CD4-positive, alpha-beta T cell treated with Interleukin-4 for 1 hour (primary cell): ENCODE results near the gene CLOCK.
"Not testable (repeated sequence)": the region's sequence is repeated elsewhere in the genome, so short reads cannot be mapped to it uniquely, and the experiment has no call there.

Experiments used
- DNase-seq, 2 donors: peaks; one replicate each; pipeline ENCODE4 v3.0.0-alpha.2; 2020 to 2022

Gene CLOCK, protein sequence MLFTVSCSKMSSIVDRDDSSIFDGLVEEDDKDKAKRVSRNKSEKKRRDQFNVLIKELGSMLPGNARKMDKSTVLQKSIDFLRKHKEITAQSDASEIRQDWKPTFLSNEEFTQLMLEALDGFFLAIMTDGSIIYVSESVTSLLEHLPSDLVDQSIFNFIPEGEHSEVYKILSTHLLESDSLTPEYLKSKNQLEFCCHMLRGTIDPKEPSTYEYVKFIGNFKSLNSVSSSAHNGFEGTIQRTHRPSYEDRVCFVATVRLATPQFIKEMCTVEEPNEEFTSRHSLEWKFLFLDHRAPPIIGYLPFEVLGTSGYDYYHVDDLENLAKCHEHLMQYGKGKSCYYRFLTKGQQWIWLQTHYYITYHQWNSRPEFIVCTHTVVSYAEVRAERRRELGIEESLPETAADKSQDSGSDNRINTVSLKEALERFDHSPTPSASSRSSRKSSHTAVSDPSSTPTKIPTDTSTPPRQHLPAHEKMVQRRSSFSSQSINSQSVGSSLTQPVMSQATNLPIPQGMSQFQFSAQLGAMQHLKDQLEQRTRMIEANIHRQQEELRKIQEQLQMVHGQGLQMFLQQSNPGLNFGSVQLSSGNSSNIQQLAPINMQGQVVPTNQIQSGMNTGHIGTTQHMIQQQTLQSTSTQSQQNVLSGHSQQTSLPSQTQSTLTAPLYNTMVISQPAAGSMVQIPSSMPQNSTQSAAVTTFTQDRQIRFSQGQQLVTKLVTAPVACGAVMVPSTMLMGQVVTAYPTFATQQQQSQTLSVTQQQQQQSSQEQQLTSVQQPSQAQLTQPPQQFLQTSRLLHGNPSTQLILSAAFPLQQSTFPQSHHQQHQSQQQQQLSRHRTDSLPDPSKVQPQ

DNA sequence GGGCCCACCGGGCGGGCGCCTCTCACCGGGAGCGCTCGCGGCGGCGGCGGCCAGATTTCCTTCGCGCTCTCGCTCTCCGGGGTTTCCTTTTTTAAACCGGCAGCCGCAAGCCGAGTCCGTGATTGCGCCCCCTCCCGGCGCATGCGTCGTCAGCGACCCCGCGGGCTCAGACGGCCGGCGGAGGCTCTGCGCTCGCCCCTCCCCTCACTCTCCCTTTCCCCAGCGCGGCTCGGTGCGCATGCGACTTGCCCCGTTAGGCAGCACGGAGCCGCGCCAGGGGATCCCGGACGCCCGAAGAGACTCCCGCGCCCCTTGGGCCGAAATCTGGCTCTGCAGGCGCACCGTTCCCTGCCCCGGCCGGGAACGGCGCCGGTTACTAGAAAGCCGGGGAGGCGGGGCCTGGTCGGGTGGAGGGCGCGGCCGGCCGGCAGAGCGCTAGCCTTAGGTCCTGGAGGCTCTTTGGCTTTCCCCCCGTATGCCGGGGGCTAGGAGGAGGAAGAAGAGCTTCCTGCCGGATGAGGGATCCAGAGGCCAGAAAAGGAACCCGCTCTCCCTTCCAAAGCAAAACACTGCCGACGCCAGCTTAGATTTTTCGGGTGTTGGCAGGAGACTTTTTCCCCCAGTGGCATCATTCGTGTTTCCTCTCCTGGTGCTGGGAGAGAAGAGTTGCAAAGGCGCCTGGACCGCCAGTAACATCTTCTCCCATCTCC is at the start of gene CLOCK:
Gene CLOCK (minus strand): TSS at position 154 of the 710 bp plus-strand sequence. CDS start 64,124 bp downstream, outside the sequence.
- DNase-seq, result peak; percentile 87 to 89

DNA sequence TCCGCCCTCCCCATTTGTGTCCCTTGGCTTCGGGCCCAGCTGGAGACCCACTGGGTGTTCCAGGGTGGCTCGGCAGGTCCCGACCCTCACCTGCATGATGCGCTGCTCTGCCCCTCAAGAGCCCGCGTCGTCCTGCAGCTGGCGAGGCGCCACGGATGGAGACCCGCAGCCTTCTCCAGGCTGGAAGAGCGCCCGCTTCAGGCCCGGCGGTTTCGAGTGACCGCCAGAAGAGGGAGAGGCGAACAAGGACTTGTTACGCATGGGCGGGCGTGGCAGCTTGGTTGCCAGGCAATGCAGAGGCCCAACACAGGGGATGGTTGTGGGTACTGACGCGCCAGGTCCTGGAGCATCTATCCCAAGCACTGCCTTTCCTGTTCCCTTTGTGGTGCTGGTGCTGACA is 45.3 kb upstream of the CLOCK start, which contains the start of gene PDCL2:
Gene PDCL2 (minus strand): TSS at position 232 of the 400 bp plus-strand sequence. CDS start 136 bp downstream, at position 96.
- DNase-seq, result no peak

DNA sequence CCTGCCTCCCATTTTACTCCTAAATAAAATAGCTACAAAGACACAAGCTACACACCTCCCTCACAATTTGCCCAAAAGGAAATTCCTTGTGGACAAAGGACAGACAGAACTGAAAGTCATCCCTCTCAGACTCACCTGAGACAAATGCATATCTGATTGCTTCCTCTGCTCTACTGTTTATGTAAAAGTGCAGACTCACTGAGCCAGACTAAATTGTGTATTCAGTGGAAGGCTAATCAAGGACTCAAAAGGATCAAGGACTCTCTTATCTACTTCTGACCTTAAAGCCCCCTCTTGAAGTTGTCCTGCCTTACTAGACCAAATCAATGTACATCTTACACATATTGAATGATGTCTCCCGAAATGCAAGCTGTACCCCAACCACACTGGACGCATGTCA is 41.5 kb upstream of the CLOCK start:
- no peak for DNase-seq

DNA sequence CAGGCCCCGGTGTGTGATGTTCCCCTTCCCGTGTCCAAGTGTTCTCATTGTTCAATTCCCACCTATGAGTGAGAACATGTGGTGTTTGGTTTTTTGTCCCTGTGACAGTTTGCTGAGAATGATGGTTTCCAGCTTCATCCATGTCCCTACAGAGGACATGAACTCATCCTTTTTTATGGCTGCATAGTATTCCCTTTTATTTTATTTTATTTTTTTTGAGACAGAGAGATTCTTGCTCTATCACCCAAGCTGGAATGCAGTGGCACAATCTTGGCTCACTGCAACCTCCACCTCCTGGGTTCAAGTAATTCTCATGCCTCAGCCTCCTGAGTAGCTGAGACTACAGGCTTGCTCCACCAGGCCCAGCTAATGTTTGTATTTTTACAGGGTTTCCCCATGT is 36.1 kb upstream of the CLOCK start:
- not testable (repeated sequence) for DNase-seq

DNA sequence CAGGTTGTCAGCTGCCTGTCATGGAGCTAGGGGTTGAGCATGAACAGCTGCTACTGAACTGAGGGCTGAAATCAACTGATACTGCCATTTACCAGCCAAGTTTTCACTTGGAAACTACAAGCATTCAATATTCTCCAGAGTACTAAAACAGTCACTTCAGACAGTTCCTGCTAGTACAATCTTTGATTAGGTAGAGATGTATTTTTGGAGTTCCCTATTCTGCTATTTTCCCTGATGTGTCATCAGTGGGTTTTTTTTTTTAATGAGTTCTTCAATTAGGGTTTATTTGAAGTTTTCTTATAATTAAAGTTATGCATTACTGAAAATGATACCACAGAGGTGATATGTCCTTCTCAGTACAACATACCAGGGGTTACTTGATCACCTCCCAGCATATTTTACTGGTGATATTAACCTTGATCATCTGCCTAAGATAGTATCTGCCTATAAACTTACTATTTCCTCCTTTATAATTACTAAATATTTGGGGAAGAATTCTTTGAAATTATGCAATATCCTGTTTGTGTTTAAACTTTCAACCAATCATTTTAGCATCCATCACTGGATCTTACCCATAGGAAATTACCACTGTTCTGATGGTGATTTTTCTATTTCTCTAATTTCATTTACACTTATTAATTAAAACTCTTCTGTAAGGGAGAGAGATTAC is 31.8 kb upstream of the CLOCK start:
- DNase-seq, result no peak

DNA sequence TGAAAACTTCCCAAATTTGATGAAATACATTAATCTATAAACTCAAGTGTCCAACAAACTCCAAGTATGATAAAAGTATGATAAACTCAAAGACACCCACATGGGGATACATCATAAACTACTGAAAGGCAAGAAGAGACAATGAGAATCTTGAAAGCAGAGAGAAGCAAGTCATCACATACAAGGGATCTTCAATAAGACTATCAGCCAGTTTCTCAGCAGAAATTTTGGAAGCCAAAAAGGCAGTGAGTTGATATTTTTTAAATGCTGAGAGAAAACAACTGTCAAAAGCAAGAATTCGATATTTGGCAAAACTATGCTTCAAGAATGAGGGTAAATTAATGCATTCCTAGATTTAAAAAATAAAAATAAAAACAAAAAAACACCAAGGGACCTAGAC is 28.8 kb upstream of the CLOCK start:
- no peak for DNase-seq

DNA sequence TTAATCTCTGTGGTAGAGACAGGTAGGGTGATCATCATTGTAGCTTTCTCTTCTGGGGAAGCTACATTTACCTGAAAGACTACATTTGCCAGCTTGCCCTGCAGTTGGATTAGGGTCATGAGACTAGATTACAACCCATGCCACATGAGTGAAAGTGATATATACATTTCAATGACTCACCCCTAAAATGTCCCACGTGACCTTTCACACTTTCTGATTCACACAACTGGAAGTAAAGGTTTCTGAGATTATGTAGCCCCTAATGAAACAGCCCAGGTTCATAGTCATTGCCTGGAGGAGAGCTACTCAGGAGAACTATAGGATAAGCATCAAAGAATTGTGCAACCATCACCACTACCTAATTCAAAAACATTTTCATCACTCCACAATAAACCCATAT is 27.5 kb upstream of the CLOCK start:
- no peak for DNase-seq

DNA sequence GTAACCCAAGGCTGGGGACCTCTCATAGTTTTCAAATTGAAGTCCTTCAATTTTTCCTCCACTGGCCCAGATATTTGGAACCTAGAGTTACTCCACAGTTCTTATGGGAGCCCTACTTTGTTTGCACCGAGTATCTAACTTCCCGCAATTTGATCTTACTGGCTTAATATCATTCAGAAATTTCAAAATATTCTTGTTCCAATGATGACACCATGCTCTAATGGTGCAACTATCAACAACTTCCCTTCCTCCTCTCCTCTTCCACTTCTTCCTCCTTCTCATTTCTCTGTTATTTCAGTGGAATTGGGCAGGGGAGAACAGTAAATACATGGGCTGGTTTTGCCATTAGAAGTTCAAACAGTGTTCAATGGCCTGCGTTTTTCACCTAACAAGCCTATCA is 25.1 kb upstream of the CLOCK start:
- DNase-seq, result no peak

DNA sequence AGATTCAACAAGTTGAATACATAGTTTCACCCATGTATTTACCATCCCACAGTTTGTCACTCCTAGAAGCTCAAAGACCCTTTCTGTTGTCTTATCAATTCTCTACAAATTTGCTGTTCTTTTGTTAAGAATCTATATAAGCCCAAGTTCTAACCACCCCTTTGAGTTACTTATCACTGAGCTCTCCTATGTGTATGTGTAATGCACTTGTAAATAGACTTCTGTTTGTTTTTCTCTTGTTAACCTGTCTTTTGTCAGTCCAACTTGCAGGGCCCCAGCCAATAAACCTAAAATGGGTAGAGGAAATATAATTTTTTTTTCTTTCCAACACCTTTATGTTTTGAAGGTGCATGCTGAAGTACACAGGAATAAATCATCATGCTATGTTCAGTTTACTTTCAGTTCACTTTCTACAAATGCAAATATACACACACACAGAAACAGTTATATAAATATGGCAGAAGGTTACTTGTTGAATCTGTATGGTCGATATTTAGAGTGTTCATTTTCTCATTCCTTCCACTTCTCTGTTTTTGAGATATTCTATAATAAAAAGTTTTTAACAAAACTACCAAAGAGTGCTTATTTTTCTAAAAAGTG is 22.3 kb upstream of the CLOCK start:
- DNase-seq, result no peak

DNA sequence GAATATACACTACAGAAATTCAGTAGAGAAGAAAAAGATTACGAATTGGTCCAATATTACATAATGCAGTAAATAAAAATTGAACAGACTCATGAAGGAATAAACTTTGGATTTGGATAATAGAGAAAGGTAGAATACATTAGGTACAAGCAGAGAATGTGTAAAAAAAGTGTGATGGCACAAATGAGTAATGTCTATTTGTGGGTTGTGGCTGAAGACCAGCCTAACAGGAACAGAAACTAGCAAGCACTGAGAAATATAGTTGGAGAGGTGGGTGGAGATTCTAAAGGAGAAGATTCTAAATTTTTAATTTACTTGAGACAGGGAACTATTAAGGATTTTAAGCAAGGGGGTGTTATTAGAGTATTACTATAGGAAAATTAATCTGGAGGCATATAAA is 15.2 kb upstream of the CLOCK start:
- DNase-seq, result no peak

DNA sequence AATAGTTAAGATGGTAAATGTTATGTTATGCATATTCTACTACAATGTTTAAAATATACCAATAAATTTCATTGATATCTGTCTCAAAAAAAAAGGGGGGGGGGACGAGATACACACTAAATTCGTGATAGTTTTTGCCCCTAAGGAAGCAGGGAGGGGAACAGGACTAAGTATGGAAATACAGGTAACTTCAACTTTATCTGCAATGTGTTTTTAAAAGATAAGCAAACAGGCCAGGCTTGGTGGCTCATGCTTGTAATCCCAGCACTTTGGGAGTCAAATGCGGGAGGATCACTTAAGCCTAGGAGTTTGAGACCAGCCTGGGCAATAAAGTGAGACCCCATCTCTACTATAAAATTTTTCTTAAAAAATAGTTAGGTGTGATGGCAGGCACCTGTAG is 13.4 kb upstream of the CLOCK start:
- DNase-seq, result no peak

DNA sequence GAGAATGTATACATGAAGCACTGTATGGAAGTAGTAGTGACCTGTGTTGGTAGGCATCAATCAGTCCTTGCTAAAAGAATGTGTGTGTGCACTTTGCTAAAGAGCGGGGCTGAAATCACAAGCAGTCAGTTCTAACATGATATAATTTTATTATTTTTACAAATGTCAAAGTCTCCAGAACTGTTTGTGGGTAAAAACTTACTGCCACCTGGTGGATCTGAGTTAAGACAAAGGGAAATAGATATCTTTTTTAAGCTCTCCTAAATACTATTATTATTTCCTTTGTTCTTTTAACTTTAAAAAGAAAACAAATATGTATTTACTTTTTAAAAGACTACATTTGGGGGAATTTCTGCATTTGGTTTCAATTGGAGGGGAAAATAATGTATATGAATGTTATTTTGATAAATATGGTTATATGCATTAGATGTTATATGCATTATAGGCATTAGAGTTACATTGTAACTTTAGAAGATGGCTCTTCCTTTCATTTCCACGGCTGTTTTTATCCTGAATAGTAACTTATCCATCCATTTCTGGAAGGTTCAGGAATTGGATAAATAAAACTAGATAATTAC is 7.8 kb upstream of the CLOCK start:
- peak in 1 of 2 donors; percentile 61 for DNase-seq

DNA sequence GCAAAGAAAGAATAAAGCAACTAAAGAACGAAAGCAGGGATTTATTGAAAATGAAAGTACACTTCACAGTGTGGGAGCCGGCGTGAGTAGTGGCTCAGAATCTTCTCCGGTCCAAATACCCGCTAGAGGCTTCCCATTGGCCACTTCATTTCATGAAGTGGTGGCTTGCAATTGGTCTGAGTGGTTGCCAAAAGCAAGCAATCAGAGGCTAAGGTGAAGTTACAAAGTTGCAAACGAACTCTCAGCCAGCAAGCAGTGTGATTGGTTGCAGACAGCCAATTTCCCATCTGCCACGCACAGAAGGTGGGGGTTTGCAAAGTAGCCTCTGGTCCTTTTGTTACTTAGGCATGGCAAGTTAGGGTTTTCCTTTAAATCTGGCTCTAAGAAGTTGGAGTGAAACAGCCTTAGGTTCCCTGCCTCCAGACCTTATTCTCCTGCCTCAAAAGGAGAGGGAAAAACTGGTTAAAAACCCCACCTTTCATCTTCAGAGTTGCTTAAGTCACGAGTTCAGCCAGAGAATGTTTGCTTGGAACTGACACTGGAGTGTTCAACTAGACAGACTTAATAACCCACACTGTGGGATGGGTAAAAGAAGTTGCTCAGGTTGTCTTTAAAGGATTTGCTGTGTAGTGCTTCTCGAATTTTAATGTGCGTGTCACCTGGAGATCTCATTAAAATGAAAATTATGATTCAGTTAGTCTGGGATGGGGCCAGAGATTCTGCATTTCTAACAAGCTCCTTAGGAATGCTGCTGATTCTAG is 6.9 kb upstream of the CLOCK start:
- DNase-seq, result peak; percentile 42 to 60

DNA sequence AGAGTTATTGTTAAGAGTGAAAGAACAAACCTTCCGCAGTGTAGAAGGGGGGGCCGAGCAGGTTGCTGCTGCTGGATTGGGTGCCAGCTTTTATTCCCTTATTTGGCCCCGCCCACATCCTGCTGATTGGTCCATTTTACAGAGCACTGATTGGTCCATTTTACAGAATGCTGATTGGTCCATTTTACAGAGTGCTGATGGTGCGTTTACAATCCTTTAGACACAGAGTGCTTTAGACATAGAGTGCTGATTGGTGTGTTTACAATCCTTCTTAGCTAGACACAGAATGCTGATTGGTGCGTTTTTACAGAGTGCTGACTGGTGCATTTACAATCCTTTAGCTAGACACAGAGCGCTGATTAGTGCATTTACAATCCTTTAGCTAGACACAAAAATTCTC is 5.3 kb upstream of the CLOCK start:
- peak in 1 of 2 donors; percentile 31 for DNase-seq

DNA sequence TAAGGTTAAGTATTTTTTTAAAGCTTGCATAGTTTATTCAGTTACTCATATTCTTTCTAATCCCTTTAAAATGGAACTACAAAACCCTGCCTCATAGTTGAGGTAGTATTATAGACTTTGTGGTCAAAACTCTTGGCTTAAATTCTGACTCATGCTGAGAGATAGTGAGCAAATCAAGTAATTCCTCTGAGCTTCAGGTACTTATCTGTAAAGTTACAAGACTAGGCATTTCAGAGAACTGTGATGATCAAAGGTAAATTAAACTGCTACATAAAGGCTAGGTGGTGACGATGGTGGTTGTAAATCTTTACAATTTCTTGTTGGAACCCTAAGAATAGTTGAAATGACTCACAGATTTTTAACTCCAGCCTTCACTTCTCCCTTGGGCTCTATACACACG is 3.2 kb upstream of the CLOCK start:
- no peak for DNase-seq

DNA sequence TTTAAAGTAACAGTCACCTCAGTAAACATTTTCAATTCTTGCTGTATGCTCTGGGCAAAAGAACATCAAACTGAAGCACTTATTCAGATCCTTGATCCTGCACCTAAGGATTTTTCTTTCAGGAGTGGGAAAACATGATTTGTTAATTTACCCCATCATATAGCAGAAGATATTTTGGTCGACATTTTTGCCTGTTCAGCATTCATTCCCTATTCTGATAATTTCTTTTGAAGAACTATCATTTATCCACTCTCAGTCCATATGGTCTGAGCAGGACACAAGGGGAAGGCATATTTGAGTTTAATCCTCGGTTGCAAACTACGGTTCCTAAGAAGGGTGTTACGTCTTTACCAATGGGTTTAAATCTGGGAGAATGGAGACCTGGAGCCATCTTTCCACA is 1.2 kb upstream of the CLOCK start:
- DNase-seq, result no peak

DNA sequence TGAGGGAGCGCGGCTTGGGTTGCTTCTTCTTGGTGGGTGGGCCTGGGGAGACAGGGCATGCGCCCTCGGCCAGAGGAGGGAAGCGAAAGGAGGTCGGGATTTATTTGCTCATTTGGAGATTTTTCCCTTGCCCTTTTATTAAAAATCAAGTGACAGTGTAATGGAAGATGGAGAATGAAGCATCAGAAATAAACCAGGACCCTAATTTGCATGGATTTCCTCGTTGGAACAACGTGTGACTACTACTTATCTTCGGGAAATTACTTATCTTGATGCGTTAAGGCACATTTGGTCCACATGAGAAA is 709 bp upstream of the CLOCK start:
- no peak for DNase-seq

DNA sequence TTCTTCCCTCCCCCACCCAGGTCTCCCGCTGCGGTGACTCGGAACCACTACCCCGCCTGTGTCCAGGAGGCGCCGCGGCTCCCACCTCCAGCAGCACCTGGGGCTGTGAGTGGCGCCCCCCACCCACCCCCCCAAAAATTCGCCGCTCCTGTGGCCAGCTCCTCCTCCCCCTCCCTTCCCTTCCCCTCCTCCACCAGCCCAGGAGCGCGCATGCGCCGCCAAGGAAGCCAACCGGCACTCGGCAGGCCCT is 278 bp downstream of the CLOCK start:
- no peak for DNase-seq

DNA sequence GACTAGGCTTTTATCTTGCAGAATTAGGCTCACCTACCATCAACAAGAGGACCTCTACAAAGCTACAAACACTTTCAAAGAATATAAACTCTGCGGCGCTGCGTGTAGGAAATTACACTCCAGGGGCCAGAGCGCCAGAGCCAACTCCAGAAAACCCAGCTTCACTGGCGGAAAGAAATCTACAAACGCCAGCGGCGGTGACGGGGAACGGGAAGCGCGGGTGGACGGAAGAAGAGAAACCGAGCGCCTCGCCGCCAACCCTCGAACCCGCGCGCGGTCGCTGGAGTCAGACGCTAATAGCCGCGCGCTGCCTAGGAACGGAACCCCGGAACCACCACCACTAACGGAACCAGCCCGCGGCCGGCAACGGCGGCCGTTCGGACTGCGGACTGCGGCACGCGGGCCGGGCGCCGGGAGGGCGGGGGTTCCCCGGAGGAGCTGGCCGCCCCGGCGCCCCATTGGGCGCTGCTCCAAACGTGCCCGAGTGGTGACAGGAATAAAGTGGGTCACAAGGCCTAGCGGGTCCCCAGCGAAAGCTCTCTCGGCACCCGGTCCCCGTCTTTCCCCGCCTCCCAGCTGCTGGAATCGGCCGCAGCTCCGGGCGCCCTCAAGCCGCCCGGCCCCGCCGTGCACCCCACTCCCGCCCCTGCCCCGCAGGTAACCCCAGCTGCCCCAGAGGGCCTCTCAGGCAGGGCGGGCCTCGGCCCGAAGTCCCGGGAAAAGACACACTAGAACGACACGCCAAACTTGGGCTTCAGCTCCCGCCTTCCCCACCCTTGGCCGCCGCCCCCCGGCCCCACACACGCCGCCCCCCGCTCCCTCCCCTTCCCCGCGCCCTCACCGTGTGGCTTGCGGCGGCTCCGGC is 836 bp downstream of the CLOCK start:
- peak; percentile 71 for DNase-seq

DNA sequence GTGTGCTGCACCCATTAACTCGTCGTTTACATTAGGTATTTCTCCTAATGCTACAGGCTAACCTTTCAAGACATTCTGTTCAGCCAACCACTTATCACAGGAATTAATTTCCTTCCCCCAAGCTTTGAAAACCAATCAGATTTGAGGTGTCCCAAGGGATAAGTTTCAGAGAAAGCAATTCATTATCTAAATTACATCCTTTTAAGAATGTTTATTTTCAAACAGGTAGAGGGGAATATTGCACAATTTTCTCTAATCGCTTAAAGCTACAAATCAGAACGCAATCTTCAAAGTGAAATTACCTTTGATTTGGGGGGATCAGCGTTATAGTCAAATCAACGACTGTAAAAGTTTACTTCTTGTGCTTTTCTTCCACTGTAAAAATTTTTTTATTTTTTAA is 1.6 kb downstream of the CLOCK start:
- no peak for DNase-seq

DNA sequence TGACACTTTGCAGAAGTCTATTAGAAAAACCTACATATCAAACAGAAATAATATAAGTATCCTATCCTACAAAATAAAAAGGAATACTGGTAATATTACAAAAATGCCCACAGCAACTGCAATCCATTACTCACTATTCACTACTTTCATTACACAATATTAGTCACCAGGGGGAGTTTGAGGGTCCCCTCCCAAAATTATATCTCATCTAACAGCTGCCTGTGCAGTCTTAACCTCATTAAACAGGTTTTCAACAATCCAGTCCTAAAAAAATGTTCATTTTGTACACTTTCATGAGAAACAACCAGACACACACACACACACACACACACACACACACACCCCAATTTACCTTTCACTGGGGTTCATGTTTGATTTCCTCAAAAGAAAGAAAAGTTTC is 2.9 kb downstream of the CLOCK start:
- peak in 1 of 2 donors; percentile 31 for DNase-seq
